Measurements from ENCODE around the gene THEMIS. TPM values are rescaled to one million over a fixed set of nuclear protein-coding genes. Genes with fewer than 3 reads are reported as not detected.

Gene THEMIS
- total RNA-seq, 1 donor from 2014 or later = 0.07 TPM

- Mint-ChIP-seq H3K36me3 (ENCODE audit: low read depth, unreplicated experiment) (no peaks in the 10 kb centered on the region), H3K4me3 (ENCODE audit: unreplicated experiment) (no peak overlapping the region), H3K4me1 (ENCODE audit: low read depth, unreplicated experiment) (no peaks in the 10 kb centered on the region), H3K9me3 (ENCODE audit: unreplicated experiment) (no peaks in the 10 kb centered on the region), H3K27ac (ENCODE audit: unreplicated experiment) (no peak overlapping the region), H3K27me3 (ENCODE audit: low read depth, unreplicated experiment) (no peaks in the 10 kb centered on the region)
- no peak overlapping the region for H3K4me3 ChIP-seq (ENCODE audit: insufficient read depth, low read depth, low read length)
- TF ChIP-seq EZH2 (IDR thresholded peaks at IDR 0.05; ENCODE audit: insufficient read depth, low read length) = no peak
- TF ChIP-seq CTCF (IDR thresholded peaks at IDR 0.05; ENCODE audit: insufficient read depth, low read depth, low read length) = no peak
- H3K4me2 ChIP-seq (ENCODE audit: low read length) = no peak overlapping the region
- no peak overlapping the region for H2AFZ ChIP-seq (ENCODE audit: low read depth, low read length)
- no peaks in the 10 kb centered on the region for H3K36me3 ChIP-seq (ENCODE audit: insufficient read depth, low read length)
- no peaks in the 10 kb centered on the region for H3K9me3 ChIP-seq (ENCODE audit: insufficient read depth, low read depth, low read length)
- no peaks in the 10 kb centered on the region for H3K4me1 ChIP-seq (ENCODE audit: insufficient read depth, low read length)
- FAIRE-seq (no peak), DNase-seq (ENCODE audit: low read depth) (no peak)
- no peak overlapping the region for H3K27ac ChIP-seq (ENCODE audit: low read depth, low read length)
- H3K27me3 ChIP-seq (ENCODE audit: insufficient read depth, low read length) = no peaks in the 10 kb centered on the region
- no peaks in the 10 kb centered on the region for H4K20me1 ChIP-seq (ENCODE audit: insufficient read depth, low read length)
- no peaks in the 10 kb centered on the region for H3K79me2 ChIP-seq (ENCODE audit: insufficient read depth, low read length)
- no peak overlapping the region for H3K9ac ChIP-seq (ENCODE audit: low read length)
These were observed 132.6 kb downstream of the THEMIS start for GRCh38 chr6:127768223-127768622.

GRCh38 chr6:127765949-127766348, 134.9 kb downstream of the THEMIS start:
- no peaks in the 10 kb centered on the region for H3K27me3 Mint-ChIP-seq (ENCODE audit: low read depth, unreplicated experiment)
- no peak for FAIRE-seq

More at GRCh38 chr6:127765949-127766348, 134.9 kb downstream of the THEMIS start:
- Histone ChIP-seq H4K20me1 (ENCODE audit: insufficient read depth, low read length) (no peaks in the 10 kb centered on the region), H3K4me3 (ENCODE audit: insufficient read depth, low read depth, low read length) (no peak overlapping the region), H3K4me1 (ENCODE audit: insufficient read depth, low read length) (no peaks in the 10 kb centered on the region), H3K9ac (ENCODE audit: low read length) (no peak overlapping the region), H3K27me3 (ENCODE audit: insufficient read depth, low read length) (no peaks in the 10 kb centered on the region), H3K79me2 (ENCODE audit: insufficient read depth, low read length) (no peaks in the 10 kb centered on the region), H3K27ac (ENCODE audit: low read depth, low read length) (no peak overlapping the region), H2AFZ (ENCODE audit: low read depth, low read length) (no peak overlapping the region), H3K4me2 (ENCODE audit: low read length) (no peak overlapping the region), H3K36me3 (ENCODE audit: insufficient read depth, low read length) (no peaks in the 10 kb centered on the region), H3K9me3 (ENCODE audit: insufficient read depth, low read depth, low read length) (no peaks in the 10 kb centered on the region)
- Mint-ChIP-seq H3K36me3 (ENCODE audit: low read depth, unreplicated experiment) (no peaks in the 10 kb centered on the region), H3K4me1 (ENCODE audit: low read depth, unreplicated experiment) (no peaks in the 10 kb centered on the region), H3K27ac (ENCODE audit: unreplicated experiment) (no peak overlapping the region), H3K4me3 (ENCODE audit: unreplicated experiment) (no peak overlapping the region), H3K9me3 (ENCODE audit: unreplicated experiment) (no peaks in the 10 kb centered on the region)
- no peak for TF ChIP-seq EZH2 (IDR thresholded peaks at IDR 0.05; ENCODE audit: insufficient read depth, low read length)
- no peak for TF ChIP-seq CTCF (IDR thresholded peaks at IDR 0.05; ENCODE audit: insufficient read depth, low read depth, low read length)
- DNase-seq (ENCODE audit: low read depth) = no peak

Measured in astrocyte (in vitro differentiated cells and primary cell).